Stimulated activated memory B cell treated with anti-CD40 and anti-IgM and Interleukin-4, amounts not matched to agents 10 μg/mL and 1 μg/mL and 100 μg/mL, for 72 hours (primary cell): ENCODE measurements around the gene ARHGAP24.

ENCODE experiments used
- ATAC-seq: fragments of 150-1000 bp; cut with Tn5 transposase; 2 replicates; pipeline ENCODE4 v1.10.0; 2021
- H3K27ac Mint-ChIP-seq: one replicate; pipeline ENCODE4 v1.8.0; 2022; ENCODE audit warnings: mild to moderate bottlenecking, mixed read lengths
- H3K27me3 Mint-ChIP-seq: one replicate; pipeline ENCODE4 v1.8.0; 2022; ENCODE audit warnings: mixed read lengths
- H3K36me3 Mint-ChIP-seq: one replicate; pipeline ENCODE4 v1.8.0; 2022; ENCODE audit warnings: mixed read lengths
- H3K4me1 Mint-ChIP-seq: one replicate; pipeline ENCODE4 v1.8.0; 2022; ENCODE audit warnings: mixed read lengths
- H3K4me3 Mint-ChIP-seq: one replicate; pipeline ENCODE4 v1.8.0; 2022; ENCODE audit warnings: mild to moderate bottlenecking, moderate library complexity, mixed read lengths
- H3K9me3 Mint-ChIP-seq: one replicate; pipeline ENCODE4 v1.8.0; 2022; ENCODE audit warnings: mixed read lengths

Gene ARHGAP24

DNA sequence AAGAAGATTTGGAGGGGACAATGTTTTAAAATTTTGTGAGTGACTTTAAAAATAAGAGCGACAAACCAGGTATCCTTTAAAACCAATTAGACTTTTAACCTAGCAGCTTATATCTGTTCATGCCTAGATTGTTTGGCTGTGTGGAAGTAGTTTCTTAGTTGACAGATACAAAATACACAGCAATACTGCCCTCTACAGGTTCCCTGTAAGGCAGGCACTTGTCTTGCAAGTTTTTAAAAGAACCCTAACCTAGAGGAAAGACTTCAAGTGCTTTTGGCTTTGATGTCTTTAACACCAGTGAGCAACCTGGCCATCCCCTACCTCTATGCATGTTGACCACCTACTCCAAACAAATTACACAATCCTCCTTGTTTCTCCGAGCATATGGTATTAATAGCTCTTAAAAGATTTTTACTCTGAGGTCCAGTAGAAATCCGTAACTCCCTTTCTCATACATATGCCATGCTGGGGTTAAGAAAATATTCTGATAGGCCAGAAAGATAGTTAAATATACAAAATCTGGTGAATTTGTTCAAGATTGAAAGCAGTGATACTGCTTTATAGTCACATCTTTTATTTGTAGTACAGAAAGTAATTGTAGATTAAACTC lies 273.0 kb downstream of the ARHGAP24 start:
- Mint-ChIP-seq H3K27me3 (no peaks in the 10 kb centered on the region), H3K4me1 (peaks cover 59% of the 10 kb centered on the region), H3K27ac (no peak overlapping the region), H3K9me3 (no peaks in the 10 kb centered on the region), H3K4me3 (no peak overlapping the region), H3K36me3 (peaks cover 10% of the 10 kb centered on the region)
- ATAC-seq, result peak; percentile 76

DNA sequence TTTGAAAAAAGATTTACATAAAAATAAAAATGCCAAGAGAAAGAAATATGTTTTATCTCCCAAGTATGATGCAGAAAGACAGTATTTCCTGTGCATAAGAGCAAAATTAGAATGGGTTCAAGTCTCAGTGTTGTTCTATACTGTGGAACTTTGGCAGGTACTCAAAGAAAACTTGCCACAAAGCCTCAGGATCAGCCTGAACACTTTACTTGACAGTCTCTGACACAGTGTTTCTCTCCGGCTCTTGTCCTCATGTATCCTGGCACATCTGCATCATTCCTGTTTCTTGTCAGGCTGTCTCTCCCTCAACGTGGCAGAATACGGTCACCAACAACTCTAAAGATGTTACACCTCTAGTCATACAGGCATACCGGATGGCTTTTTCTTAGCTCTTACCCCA lies 273.7 kb downstream of the ARHGAP24 start:
- Mint-ChIP-seq H3K4me1 (peaks cover 56% of the 10 kb centered on the region), H3K9me3 (no peaks in the 10 kb centered on the region), H3K4me3 (no peak overlapping the region), H3K27me3 (no peaks in the 10 kb centered on the region), H3K27ac (peak overlapping the region; percentile 70), H3K36me3 (peaks cover 8% of the 10 kb centered on the region)
- ATAC-seq, result no peak

DNA sequence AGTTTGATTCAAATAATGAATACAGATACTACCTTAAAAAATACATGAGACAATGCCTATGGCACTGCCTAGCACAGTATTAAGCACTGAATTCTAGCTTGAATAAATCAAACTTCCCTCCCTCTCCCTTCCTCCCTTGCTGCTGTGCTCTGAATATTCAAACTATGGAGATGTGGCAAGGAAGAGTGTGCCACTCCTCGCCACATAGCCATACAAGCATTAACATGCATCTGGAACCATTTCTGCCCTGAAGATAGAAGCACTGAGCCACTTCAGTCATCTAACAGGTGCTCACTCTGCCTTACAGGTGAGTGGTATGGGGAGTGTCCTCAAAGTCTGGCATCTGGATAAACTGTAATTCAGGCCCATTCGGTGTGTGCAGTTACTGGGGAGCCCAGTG lies 276.9 kb downstream of the ARHGAP24 start:
- no peak overlapping the region for H3K4me3 Mint-ChIP-seq
- no peak for ATAC-seq
- no peaks in the 10 kb centered on the region for H3K27me3 Mint-ChIP-seq
- no peaks in the 10 kb centered on the region for H3K9me3 Mint-ChIP-seq
- no peak overlapping the region for H3K27ac Mint-ChIP-seq
- H3K36me3 Mint-ChIP-seq, result peaks cover 14% of the 10 kb centered on the region
- peaks cover 33% of the 10 kb centered on the region for H3K4me1 Mint-ChIP-seq

DNA sequence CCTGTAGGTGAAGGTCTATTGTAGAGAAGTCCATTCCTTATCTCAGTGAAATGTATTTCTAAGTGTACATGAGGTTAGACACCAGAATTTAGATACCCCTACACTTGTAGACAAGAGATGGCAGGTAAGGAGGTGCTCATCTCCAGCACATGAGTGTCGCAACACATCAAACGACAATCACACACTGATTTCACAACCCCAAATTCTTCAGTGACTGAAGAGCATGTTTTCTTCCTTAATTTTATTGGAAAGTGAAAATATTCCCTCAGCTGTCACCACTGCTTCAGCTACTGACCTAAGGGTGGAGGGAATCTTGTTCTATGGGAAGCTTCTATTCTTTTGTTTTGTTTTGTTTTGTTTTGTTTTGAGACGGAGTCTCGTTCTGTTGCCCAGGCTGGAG lies 280.3 kb downstream of the ARHGAP24 start:
- Mint-ChIP-seq H3K4me3 (no peak overlapping the region), H3K4me1 (peaks cover 10% of the 10 kb centered on the region), H3K36me3 (peaks cover 24% of the 10 kb centered on the region), H3K9me3 (no peaks in the 10 kb centered on the region), H3K27me3 (no peaks in the 10 kb centered on the region), H3K27ac (no peak overlapping the region)
- no peak for ATAC-seq

DNA sequence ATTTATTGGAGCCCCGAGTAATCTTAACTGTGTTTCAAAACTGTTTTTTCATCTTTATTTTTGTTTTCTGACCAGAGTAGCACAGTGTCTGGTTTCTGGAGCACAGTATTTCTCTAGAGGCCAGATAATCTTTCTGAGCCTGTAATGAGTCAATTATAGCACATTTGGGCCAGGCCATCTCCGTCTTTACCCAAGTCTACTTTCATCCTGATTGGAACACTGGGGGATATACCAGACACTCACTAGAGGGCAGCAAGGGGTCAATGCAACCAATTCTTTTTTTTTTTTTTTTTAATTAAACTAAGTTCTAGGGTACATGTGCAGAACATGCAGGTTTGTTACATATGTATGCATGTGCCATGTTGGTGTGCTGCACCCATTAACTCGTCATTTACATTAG lies 282.0 kb downstream of the ARHGAP24 start:
- H3K36me3 Mint-ChIP-seq, result peaks cover 33% of the 10 kb centered on the region
- no peaks in the 10 kb centered on the region for H3K27me3 Mint-ChIP-seq
- peaks cover 20% of the 10 kb centered on the region for H3K4me1 Mint-ChIP-seq
- no peak for ATAC-seq
- no peak overlapping the region for H3K4me3 Mint-ChIP-seq
- peak overlapping the region; percentile 24 for H3K27ac Mint-ChIP-seq
- H3K9me3 Mint-ChIP-seq, result no peaks in the 10 kb centered on the region

DNA sequence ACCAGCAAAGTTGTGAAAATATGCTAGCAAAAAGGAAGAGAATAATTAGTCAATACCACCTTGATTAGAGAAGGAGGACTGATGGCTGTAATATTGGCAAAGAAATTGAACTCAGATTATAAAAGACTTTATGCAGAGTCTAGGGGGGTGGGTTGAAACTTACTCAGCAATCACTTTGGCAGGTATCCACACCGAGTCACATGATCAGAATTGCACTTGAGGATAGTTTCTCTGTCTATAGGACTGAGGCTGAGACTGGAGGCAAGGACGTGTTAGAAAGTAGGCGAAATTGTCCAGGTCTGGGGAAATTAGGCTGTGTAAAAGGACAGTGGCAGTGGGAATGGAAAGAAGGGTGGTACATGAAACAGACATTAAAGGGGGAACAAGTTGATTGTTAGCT lies 284.4 kb downstream of the ARHGAP24 start:
- Mint-ChIP-seq H3K27me3 (no peaks in the 10 kb centered on the region), H3K36me3 (peaks cover 27% of the 10 kb centered on the region), H3K4me3 (no peak overlapping the region), H3K4me1 (peaks cover 15% of the 10 kb centered on the region), H3K9me3 (no peaks in the 10 kb centered on the region), H3K27ac (no peak overlapping the region)
- no peak for ATAC-seq

DNA sequence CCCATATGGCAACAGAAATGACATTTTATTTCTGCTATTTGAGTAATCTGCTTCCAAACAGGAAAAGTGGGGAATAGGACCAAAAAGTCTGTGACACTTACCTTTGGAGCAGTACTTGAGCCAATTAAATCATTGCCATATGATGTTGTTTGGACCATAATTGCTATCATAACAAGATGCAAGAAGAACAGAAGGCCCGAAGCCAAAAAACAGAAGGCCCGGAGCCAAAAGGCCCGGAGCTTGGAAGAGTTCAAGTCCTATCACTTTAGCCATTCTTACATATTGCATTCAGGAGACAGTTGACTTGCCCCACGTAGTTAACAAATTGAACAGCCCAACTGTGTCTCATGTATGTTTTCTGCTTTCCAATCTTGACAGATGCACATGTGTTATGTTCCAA lies 285.6 kb downstream of the ARHGAP24 start:
- H3K4me3 Mint-ChIP-seq, result no peak overlapping the region
- H3K4me1 Mint-ChIP-seq, result peaks cover 15% of the 10 kb centered on the region
- no peak for ATAC-seq
- H3K27ac Mint-ChIP-seq, result no peak overlapping the region
- no peaks in the 10 kb centered on the region for H3K27me3 Mint-ChIP-seq
- no peaks in the 10 kb centered on the region for H3K9me3 Mint-ChIP-seq
- H3K36me3 Mint-ChIP-seq, result peaks cover 27% of the 10 kb centered on the region

DNA sequence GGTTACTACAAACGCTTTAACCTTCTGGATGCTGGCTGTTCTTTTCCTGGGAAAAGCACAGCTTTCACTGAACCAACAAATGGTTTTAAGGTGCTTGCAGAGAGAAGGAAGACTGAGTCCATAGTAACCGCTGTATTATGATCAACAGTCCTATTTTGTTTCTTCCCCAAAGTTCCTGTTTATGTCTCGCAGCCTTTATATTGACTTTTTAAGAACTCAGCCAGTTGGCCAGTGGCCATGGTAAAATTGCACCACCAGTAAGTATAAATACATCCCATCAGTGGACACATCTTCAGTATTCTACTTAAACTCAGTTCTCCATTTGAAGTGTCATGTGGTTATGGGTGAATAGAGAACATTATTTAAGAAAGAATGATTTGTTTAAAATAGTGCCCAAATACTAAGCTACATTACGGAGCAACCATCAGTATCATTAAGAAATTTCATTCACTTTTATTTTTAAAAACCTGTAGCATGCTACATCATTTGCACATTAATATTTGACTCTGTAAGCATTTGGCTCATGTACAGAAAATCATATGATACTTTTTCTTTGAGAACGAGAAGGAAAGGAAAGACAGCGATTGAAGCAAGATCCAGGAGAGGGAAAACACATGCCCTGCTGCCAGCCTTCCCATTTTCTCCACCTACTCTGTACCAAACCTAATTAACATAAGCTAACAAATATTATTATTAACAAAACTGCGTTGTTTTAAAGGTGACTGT lies 287.0 kb downstream of the ARHGAP24 start:
- H3K36me3 Mint-ChIP-seq, result peaks cover 27% of the 10 kb centered on the region
- no peaks in the 10 kb centered on the region for H3K27me3 Mint-ChIP-seq
- H3K4me3 Mint-ChIP-seq, result no peak overlapping the region
- no peak overlapping the region for H3K27ac Mint-ChIP-seq
- no peaks in the 10 kb centered on the region for H3K9me3 Mint-ChIP-seq
- ATAC-seq, result no peak
- H3K4me1 Mint-ChIP-seq, result peaks cover 23% of the 10 kb centered on the region

DNA sequence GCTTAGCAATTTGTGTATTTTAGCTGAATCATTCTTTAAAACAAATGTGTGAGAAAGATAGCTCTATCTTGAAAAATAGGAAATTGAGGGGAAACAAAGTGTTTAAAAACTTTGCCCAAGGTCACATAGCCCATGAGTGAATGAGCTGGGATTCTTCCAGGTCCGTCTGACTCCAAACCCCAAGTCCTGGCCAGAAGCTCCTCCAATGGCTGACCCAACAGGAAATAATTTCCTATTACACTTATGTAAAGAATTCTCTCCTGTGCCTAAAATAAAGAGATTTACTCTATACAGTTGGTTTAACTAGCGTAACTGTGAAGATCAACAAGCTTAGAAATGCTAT lies 287.6 kb downstream of the ARHGAP24 start:
- Mint-ChIP-seq H3K4me3 (no peak overlapping the region), H3K27ac (no peak overlapping the region), H3K27me3 (no peaks in the 10 kb centered on the region), H3K36me3 (peaks cover 27% of the 10 kb centered on the region), H3K4me1 (peaks cover 24% of the 10 kb centered on the region), H3K9me3 (no peaks in the 10 kb centered on the region)
- no peak for ATAC-seq

DNA sequence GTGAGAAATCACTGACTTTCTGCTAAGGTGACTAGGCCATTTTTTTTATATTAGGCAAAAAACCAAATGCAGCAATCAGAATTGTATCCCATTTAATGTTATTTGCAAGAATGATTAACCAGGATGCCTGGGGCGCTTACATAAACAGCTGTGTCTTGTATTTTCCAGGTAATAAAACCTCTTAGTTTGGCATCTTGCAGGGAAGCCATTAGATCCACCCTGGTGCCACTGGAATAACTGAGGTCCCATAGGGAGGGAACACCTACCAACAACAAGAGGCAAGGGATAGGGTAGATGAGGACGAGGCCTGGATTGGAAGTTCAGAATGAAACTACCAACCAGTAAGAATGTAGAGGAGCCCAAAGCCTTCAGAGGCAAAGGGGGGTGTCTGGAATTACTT lies 288.3 kb downstream of the ARHGAP24 start:
- H3K4me1 Mint-ChIP-seq, result peaks cover 24% of the 10 kb centered on the region
- no peak overlapping the region for H3K4me3 Mint-ChIP-seq

DNA sequence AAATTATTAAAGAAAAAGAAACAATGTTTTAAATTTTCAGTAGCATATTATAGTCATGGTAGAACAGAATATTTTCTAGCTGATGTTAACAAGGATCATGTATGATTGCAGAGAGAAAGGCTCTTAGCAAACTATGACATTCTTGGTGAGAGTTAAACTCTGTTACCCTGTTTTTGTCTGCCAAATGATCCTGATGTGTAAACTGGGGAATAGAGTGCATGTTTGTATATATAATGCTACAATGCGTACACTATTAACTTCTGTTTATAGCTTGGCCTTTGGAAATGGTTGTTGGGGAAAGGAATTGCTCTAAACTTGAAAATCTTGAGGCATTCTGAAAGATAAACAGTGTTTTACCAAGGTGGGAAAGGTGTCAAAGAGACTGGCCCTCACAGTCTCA lies 292.7 kb downstream of the ARHGAP24 start:
- ATAC-seq, result no peak
- H3K4me3 Mint-ChIP-seq, result no peak overlapping the region
- H3K27ac Mint-ChIP-seq, result no peak overlapping the region
- peaks cover 13% of the 10 kb centered on the region for H3K4me1 Mint-ChIP-seq
- no peaks in the 10 kb centered on the region for H3K27me3 Mint-ChIP-seq
- no peaks in the 10 kb centered on the region for H3K36me3 Mint-ChIP-seq
- no peaks in the 10 kb centered on the region for H3K9me3 Mint-ChIP-seq

More for the DNA sequence above, 288.3 kb downstream of the ARHGAP24 start:
- Mint-ChIP-seq H3K27ac (no peak overlapping the region), H3K36me3 (peaks cover 23% of the 10 kb centered on the region), H3K9me3 (no peaks in the 10 kb centered on the region), H3K27me3 (no peaks in the 10 kb centered on the region)
- no peak for ATAC-seq

DNA sequence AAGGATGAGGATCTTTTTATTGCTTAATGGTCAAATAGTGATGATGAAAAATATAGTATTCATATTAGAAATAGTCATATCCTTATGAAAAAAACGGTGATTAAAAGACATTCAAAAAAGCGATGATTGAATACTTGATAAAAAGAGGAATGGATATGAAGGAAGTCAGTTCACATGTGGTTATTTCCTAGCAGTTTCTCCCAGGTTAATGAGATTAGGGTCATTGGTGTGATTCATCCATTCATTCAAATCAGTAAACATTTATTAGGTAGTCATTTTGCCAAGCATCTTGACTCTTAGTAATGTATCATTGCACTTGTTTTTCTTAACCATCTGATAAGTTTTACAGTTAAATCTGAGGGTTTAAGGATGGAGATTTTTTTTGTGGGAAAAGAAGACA lies 294.1 kb downstream of the ARHGAP24 start:
- no peak for ATAC-seq
- Mint-ChIP-seq H3K27me3 (no peaks in the 10 kb centered on the region), H3K36me3 (no peaks in the 10 kb centered on the region)

DNA sequence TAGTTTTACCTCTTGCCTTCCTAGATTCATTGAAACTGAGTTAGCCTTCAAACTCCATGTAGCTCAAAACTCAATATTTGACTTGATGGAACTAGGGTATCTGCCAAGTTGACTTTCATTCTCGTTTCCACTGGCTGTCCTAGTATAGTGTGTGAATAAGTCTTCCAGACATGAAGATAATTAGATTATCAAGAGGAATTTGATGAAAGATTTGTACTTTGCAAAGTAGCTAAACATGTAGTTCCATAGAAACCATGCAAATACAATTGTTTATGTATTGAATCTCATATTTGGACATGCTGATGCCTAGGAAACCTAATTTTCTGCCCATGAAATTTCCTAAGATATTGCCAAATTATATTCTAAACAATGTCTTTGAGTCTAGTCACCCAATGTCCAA lies 297.5 kb downstream of the ARHGAP24 start:
- Mint-ChIP-seq H3K9me3 (peaks cover 7% of the 10 kb centered on the region), H3K4me1 (peaks cover 33% of the 10 kb centered on the region), H3K36me3 (peaks cover 20% of the 10 kb centered on the region), H3K27ac (no peak overlapping the region), H3K27me3 (no peaks in the 10 kb centered on the region), H3K4me3 (no peak overlapping the region)
- ATAC-seq, result no peak

More for the DNA sequence above, 294.1 kb downstream of the ARHGAP24 start:
- peaks cover 19% of the 10 kb centered on the region for H3K4me1 Mint-ChIP-seq
- no peak overlapping the region for H3K27ac Mint-ChIP-seq
- no peak overlapping the region for H3K4me3 Mint-ChIP-seq
- H3K9me3 Mint-ChIP-seq, result no peaks in the 10 kb centered on the region

DNA sequence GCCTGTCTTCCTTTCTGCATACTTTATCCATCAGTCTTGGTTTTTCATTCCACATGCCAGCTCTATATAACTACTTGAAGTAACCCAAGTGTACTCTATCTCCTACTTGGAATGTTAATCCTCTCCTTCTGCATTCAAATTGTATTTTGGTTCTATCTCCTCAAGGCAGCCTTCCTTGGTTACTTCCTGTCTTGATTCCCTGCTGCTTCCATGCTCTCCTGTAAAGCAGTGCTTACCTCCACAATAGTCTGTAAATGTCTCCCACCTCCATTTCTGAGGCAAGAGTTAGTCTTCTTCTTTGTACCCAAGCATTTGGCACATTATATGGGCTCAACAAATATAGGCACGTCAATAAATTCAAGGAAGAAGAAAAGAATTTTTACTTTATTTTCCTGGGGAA lies 298.4 kb downstream of the ARHGAP24 start:
- Mint-ChIP-seq H3K27ac (no peak overlapping the region), H3K27me3 (no peaks in the 10 kb centered on the region), H3K9me3 (peaks cover 7% of the 10 kb centered on the region), H3K4me3 (no peak overlapping the region), H3K4me1 (peaks cover 42% of the 10 kb centered on the region), H3K36me3 (peaks cover 20% of the 10 kb centered on the region)
- ATAC-seq, result no peak

DNA sequence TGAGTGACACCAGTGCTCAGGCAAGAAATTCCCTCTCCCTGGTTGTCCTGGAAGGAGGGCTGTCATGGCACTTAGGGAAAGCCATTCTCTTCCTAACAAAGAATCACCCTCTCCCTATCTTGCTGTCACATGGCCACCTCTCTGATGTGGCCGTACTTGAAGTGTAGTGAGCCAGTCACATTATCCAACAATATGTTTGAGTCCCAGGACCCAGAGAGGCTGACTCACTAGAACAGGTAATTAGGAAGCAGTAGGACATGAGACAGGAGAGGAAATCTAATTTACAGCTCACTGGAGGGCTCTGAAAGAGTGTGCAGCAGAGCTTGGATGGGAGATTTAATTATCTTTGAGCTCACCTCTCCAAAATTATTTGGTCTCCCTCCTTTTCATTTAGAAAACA lies 299.1 kb downstream of the ARHGAP24 start:
- Mint-ChIP-seq H3K27ac (no peak overlapping the region), H3K27me3 (no peaks in the 10 kb centered on the region), H3K9me3 (peaks cover 7% of the 10 kb centered on the region), H3K4me3 (no peak overlapping the region), H3K36me3 (peaks cover 20% of the 10 kb centered on the region), H3K4me1 (peaks cover 48% of the 10 kb centered on the region)
- no peak for ATAC-seq

DNA sequence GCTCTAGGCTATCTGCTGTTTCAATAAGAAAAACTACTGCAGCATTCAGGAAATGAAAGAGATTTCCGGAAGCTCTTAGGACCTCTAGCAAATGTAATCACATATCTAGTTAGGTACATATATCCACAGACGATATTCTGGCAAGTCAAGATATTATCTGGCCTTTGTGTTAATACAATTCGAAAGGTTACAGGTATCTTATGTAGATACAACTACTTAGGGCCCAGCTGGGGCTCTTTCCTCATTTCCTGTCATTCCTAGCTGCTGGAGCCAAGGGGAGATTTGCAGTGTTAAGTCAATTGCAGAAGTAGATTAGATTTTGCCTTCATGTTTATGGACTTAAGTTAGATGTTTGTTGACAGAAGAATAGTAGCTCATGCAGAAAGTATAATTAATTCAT lies 299.5 kb downstream of the ARHGAP24 start:
- H3K27ac Mint-ChIP-seq, result peak overlapping the region; percentile 1
- peaks cover 20% of the 10 kb centered on the region for H3K36me3 Mint-ChIP-seq
- no peak overlapping the region for H3K4me3 Mint-ChIP-seq
- H3K27me3 Mint-ChIP-seq, result no peaks in the 10 kb centered on the region
- ATAC-seq, result no peak
- peaks cover 7% of the 10 kb centered on the region for H3K9me3 Mint-ChIP-seq
- H3K4me1 Mint-ChIP-seq, result peaks cover 53% of the 10 kb centered on the region
